Thyroid gland (tissue), 4 donors: ENCODE results near the gene RENBP.

Source experiments
- CTCF ChIP-seq, 6 experiments: fragments of 200-600 bp in 3 of 6; fragments of 450-650 bp in 3 of 6; sonication (generic) in 3 of 6; IDR thresholded peaks; one replicate each; pipeline ENCODE4 v1.5.1; 2016 to 2019; ENCODE audit warnings: antibody characterized with exemption in 6 of 6, mild to moderate bottlenecking in 2 of 6, inconsistent platforms in 1 of 6, moderate library complexity in 1 of 6
- POLR2A ChIP-seq, 2 donors: fragments of 450-650 bp; IDR thresholded peaks; one replicate each; pipeline ENCODE4 v1.6.1; 2017; ENCODE audit warnings: antibody characterized with exemption in 2 of 2, mild to moderate bottlenecking in 2 of 2, moderate library complexity in 1 of 2

GRCh38 chrX:153991013-153991580 lies 46.7 kb upstream of the RENBP start:
- TF ChIP-seq CTCF (IDR thresholded peaks at IDR 0.05) (no peak), POLR2A (IDR thresholded peaks at IDR 0.05) (no peak)
